Forelimb muscle (tissue), 1 donor: ENCODE results near the gene CCDC116. TPM values are rescaled to one million over a fixed set of nuclear protein-coding genes. Genes with fewer than 3 reads are reported as not detected.
"Not testable (repeated sequence)": the region's sequence is repeated elsewhere in the genome, so short reads cannot be mapped to it uniquely, and the experiment has no call there.

Experiments
- DNase-seq: peaks from one replicate; pipeline ENCODE4 v3.0.0-alpha.2; 2013; ENCODE audit warnings: low read depth
- polyA plus RNA-seq: library from polyadenylated mRNA; unstranded; fragments of 120-200 nt; gene quantifications from one replicate; pipeline ENCODE4 v1.2.1, GENCODE V29; 2013; ENCODE audit not compliant: insufficient read length

CCDC116 gene
- polyA plus RNA-seq, 1 donor: 0.51 TPM

DNA sequence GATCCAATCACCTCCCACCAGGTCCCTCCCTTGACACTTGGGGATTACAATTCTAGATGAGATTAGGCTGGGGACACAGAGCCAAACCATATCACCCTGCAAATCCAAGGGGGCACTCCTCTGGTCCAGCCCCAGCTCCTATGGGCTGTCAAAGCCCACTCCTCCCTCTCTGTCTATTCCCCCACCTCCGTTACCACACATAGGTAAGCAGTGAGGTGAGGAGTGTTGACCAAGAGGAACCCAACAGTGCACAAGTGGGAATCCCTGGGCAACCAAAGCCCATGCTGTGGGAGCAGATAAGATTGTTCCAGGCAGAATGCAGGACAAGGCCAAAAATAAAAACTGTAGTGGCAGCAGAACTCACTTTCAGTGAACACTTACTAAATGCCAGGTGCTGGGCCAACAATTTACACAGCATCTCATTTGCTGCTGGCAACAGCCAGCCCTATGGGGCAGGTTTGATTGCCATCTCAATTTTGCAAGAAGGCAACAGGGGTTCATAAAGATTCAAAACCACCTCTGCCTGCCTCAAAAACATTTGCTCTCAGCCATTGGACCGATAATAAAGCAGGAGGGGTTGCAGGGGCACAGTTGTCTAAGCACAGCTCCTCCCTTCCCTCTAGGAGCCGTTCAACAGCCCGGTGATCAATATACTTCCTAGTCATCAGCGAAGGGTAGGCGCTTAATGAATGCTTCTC is 18.4 kb downstream of the CCDC116 start:
- no peak for DNase-seq

DNA sequence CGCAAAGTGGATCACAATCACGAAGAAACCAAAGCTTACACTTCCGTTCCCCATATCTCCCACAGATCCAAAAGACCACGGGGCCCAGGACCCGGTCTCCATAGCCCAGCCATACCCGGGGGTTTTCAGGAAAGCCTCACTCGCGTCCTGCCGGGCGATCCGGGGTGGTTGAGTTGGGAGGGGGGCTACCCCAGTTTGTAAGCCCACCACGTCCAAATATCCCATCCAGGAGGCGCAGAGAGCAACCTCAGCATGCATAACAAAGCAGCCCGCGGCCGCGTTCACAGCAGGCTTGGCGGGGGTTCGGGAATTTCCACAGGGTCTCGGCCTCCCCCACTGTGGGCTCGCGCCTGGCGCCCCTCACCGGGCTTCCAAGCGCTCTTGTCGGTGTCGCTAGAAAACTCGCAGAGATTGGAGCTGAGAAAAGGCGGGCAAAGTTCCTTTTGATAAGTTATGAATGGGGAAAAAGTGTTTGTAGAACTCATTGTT is 19.0 kb downstream of the CCDC116 start:
- no peak for DNase-seq

DNA sequence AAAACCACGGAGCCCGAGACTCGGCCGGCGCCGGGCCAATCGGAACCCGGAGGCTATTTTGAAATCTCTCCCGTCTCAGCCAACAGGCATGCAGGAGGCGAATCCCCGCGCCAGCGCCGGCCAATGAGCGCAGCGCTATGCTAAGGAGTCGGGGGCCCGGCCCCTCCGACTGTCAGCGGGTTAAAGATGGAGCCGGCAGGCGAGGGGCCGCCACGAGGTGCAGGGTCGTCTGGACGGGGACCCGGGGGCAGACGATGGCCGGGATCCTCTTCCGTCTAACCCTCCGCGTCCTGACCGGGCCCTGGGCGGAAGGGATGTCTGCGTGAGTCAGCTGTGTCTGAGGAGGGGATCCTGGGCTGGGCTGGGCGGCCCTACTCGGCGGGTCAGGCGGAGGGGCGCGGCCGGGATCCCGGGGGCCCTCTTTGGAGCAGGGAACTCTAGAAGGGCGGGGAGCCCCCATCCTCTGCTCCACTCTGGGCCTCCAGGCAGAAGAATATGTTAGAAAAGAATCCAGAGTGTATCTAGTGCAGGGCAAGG is 19.5 kb downstream of the CCDC116 start:
- peak; percentile 68 for DNase-seq

DNA sequence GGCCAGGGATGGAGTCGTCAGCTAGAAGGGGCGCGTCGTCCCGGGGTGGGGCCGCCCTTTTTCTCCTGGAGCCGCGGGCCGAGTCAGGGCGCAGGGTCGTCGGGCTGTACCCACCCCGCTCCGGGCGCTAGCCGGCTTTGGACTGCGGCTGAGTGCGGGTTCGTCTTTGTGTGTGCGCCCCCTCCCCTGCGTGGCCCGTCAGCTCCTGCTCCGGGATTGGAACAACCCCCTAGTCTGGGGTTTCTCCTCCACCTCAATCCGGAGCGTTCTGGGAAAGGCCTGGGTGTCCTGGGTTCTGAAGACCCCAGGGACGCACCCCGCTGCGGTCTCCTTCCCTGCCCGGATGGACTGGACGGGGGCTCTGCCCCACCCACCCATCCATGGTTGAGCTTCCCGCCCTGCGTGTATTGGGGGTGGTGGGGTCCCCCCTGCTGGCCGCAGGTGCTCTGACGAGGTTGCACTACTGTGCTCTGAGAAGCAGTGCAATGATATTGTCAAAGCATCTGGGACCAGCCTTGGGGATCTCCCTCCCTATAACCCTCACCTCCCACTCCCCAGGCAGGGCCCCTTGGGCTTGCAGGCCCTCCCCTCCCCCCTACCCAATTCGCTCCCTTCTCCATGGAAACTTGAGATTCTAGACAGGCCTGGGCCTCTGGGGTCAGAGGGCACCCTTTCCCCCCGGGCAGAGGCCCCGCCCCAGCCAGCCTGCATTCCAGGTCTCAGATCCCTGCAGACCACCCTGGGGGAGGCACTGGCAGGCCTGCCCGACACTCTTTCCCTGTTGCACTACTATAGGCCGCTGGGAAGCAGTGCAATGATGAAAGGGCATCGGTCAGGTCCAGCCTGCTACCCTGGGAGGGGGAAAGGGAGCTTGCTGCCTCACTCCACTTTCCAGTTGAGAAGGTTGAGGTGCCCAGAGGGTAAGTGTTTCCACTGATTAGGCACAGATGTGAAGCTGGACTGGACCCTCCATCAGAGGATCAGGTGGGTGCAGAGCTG is 20.3 kb downstream of the CCDC116 start:
- no peak for DNase-seq

GRCh38 chr22:21657020-21657359 is 24.4 kb downstream of the CCDC116 start:
- no peak for DNase-seq

GRCh38 chr22:21657360-21658032 is 24.9 kb downstream of the CCDC116 start:
- DNase-seq: no peak

GRCh38 chr22:21659864-21660525 is 27.4 kb downstream of the CCDC116 start:
- DNase-seq: no peak

- no peak for DNase-seq
These were observed 28.3 kb downstream of the CCDC116 start for GRCh38 chr22:21660904-21661303.

DNA sequence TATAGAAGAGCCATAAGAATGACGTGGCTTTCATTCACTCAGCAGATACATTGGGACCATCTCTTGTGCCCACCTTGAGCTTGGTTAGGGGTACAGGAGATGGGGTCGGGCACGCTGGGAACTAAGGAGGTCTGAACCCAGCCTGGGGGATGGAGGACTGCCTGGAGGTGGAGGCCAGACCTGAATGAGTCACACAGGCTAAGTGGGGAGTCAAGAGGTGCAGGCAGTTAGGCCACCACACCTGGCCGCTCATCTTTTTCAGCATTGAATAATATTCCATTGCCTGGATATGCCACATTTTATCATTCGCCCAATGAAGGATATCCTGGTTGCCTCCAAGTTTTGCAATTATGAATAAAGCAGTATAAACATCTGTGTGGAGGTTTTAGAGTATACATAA is 29.4 kb downstream of the CCDC116 start:
- no peak for DNase-seq

- DNase-seq: no peak
These were observed 31.2 kb downstream of the CCDC116 start for GRCh38 chr22:21663738-21664137.

DNA sequence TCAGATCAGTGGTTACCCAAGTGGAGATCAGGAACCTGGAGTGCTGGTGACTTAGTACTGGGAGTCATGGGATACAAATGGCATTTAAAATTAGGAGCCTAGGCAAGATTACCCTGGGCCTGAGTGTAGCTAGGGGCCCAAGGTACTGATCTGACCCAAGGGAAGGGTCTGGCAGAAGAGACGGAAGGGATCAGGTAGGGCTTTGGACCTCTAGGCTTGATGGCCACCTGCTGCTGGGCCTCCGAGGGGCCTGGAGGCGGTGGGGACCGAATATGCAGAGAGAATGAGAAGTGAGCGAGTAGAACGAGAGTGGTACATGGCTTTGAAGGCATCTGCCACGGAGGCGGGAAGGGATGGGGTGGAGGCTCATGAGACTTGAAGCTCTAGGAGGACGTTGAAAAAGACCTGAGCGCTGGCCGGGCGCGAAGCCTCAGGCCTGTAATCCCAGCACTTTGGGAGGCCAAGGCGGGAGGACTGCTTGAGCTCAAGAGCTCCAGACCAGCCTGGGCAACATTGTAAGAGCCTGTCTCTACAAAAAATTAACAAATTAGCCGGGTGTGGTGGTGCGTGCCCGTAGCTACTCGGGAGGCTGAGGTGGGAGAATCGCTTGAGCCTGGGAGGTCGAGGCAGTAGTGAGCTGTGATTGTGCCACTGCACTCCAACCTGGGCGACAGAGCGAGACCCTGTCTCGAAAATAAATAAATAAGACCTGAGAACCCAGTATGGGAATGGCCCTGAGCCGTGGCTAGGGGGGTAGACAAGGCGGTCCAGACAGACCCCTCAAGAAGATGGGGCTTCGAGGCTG is 32.7 kb downstream of the CCDC116 start:
- no peak for DNase-seq

- no peak for DNase-seq
These were observed 34.2 kb downstream of the CCDC116 start for GRCh38 chr22:21666786-21667185.

DNA sequence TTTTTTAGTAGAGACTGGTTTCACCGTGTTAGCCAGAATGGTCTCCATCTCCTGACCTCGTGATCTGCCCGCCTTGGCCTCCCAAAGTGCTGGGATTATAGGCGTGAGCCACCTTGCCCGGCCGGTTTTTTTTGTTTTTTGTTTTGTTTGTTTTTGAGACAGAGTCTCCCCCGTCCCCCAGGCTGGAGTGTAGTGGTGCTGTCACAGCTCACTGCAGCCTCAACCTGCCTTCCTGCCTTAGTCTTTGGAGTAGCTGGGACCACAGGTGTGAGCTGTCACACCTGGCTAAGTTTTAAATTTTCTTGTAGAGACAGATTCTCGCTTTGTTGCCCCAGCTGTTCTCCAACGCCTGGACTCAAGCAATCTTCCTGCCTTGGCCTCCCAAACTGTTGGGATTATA is 36.5 kb downstream of the CCDC116 start:
- no peak for DNase-seq

- no peak for DNase-seq
These were observed 39.6 kb downstream of the CCDC116 start for GRCh38 chr22:21672107-21672629.

DNA sequence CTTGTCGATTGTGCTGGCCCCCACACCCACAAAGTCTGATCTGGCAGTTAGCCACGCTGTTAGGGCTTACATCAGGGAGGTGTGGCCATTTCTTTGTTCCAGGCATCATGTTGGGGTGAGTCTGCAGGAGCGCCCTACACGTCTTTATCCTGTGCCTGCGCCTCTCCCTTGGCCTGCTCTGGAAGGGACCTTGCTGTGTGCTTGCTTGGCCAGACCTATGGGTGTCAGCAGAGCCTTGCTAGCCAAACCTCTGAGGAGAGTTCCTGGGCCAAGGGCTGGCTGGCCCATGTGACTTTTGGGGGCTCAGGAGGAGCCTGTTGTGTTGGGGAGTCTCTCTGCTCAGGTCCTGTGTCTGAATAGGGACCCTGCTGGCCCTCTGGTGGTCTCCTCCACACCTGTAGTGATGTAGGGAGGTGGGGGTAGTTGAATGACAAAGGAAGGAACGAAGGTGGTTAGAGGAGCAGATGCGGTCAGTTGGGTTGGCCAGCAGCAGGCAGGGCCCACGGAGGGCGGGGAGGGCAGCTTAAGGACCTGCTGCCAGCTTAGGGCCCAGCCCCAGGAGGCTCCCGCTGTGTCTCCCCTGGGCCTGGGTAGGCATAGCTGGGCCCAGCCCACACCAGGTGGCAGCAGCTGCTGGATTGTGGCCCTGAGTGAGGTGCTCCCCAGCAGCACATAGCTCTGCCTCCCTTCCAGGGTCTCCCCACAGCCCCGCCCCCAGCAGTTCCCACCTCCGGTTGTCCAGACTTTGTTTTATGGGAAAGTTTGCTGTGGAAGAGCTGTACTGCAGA is 41.2 kb downstream of the CCDC116 start:
- no peak for DNase-seq

- no peak for DNase-seq
These were observed 42.2 kb downstream of the CCDC116 start for GRCh38 chr22:21674638-21675245.

DNA sequence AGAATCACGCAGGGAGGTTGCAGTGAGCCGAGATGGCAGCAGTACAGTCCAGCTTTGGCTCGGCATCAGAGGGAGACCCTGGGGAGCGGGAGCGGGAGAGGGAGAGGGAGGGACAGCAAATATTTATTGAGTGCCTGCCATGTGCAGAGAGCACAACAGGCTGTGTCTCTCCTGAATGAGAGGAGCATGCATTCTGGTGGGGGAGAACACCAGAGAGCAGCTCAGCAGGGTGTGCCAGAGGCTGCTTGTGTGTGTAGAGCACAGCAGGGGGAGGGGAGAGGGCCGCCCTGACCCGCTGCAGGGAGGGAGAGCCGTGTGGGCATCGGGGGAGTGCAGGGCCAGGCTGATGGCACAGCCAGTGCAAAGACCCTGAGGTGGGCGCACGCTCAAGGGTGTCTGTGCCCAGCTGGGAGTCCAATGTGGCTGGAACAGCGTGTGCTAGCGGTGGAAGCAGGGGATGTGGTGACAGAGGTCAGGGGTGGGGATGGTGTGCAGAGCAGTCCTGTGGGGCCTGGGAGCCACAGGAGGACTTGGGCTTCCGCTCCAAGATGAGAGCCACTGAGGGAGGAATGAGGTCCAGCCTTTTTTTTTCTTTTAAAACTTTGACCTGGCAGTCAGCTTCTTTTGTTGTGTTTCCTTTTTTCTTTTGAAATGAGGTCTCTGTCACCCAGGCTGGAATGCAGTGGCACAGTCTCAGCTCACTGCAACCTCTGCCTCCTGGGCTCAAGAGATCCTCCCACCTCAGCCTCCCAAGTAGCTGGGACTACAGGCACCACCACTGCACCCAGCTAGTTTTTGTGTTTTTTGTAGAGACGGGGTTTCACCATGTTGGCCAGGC is 45.3 kb downstream of the CCDC116 start:
- no peak for DNase-seq

DNA sequence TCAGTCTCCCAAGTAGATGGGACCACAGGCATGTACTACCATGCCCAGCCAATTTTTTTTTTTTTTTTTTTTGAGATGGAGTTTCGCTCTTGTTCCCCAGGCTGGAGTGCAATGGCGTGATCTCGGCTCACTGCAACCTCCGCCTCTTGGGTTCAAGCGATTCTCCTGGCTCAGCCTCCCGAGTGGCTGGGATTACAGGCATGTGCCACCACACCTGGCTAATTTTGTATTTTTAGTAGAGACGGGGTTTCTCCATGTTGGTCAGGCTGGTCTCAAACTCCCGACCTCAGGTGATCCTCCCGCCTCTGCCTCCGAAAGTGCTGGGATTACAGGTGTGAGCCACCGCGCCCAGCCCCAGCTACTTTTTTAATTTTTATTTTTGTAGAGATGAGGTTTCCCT is 46.3 kb downstream of the CCDC116 start:
- DNase-seq: not testable (repeated sequence)
